Activated T-cell treated with anti-CD3 and anti-CD28 coated beads, Interleukin-2, amount 50 U/mL, for 24 hours (primary cell): ENCODE results near the gene C5orf46.

Source experiments
- DNase-seq: peaks from one replicate; pipeline ENCODE4 v3.0.0-alpha.2; 2020
- H3K27ac Mint-ChIP-seq: 2 replicates; pipeline ENCODE4 v1.8.0; 2020; ENCODE audit warnings: mild to moderate bottlenecking, mixed read lengths
- H3K27me3 Mint-ChIP-seq: 2 replicates; pipeline ENCODE4 v1.8.0; 2020; ENCODE audit warnings: mixed read lengths
- H3K36me3 Mint-ChIP-seq: 2 replicates; pipeline ENCODE4 v1.8.0; 2020; ENCODE audit warnings: low read depth, mixed read lengths
- H3K4me1 Mint-ChIP-seq: 2 replicates; pipeline ENCODE4 v1.8.0; 2020; ENCODE audit warnings: low read depth, mixed read lengths
- H3K4me3 Mint-ChIP-seq: 2 replicates; pipeline ENCODE4 v1.8.0; 2020; ENCODE audit warnings: mild to moderate bottlenecking, moderate library complexity, mixed read lengths
- H3K9me3 Mint-ChIP-seq: 2 replicates; pipeline ENCODE4 v1.8.0; 2020; ENCODE audit warnings: mixed read lengths

C5orf46 gene

GRCh38 chr5:147857302-147858129, 48.8 kb downstream of the C5orf46 start:
- H3K27ac Mint-ChIP-seq = no peak overlapping the region
- H3K9me3 Mint-ChIP-seq = no peaks in the 10 kb centered on the region
- H3K4me1 Mint-ChIP-seq = peaks cover 3% of the 10 kb centered on the region
- H3K36me3 Mint-ChIP-seq = no peaks in the 10 kb centered on the region
- H3K27me3 Mint-ChIP-seq = peaks cover 4% of the 10 kb centered on the region
- no peak overlapping the region for H3K4me3 Mint-ChIP-seq
- peak; percentile 30 for DNase-seq

GRCh38 chr5:147856801-147857200, 49.5 kb downstream of the C5orf46 start:
- Mint-ChIP-seq H3K4me1 (peaks cover 3% of the 10 kb centered on the region), H3K9me3 (no peaks in the 10 kb centered on the region), H3K27ac (no peak overlapping the region), H3K36me3 (no peaks in the 10 kb centered on the region), H3K4me3 (no peak overlapping the region), H3K27me3 (peaks cover 4% of the 10 kb centered on the region)
- DNase-seq = no peak

GRCh38 chr5:147855774-147856069, 50.6 kb downstream of the C5orf46 start:
- Mint-ChIP-seq H3K4me3 (no peak overlapping the region), H3K36me3 (no peaks in the 10 kb centered on the region), H3K27me3 (peaks cover 4% of the 10 kb centered on the region), H3K27ac (no peak overlapping the region), H3K4me1 (peaks cover 3% of the 10 kb centered on the region), H3K9me3 (no peaks in the 10 kb centered on the region)
- no peak for DNase-seq

- Mint-ChIP-seq H3K4me1 (peaks cover 3% of the 10 kb centered on the region), H3K36me3 (no peaks in the 10 kb centered on the region), H3K27ac (no peak overlapping the region), H3K4me3 (no peak overlapping the region), H3K27me3 (peaks cover 4% of the 10 kb centered on the region), H3K9me3 (no peaks in the 10 kb centered on the region)
- DNase-seq = no peak
Observed at GRCh38 chr5:147854894-147855773, 51.2 kb downstream of the C5orf46 start.

GRCh38 chr5:147854331-147854730, 52.0 kb downstream of the C5orf46 start:
- DNase-seq = no peak
- no peaks in the 10 kb centered on the region for H3K9me3 Mint-ChIP-seq
- peaks cover 3% of the 10 kb centered on the region for H3K4me1 Mint-ChIP-seq
- H3K27me3 Mint-ChIP-seq = peaks cover 4% of the 10 kb centered on the region
- H3K4me3 Mint-ChIP-seq = no peak overlapping the region
- no peaks in the 10 kb centered on the region for H3K36me3 Mint-ChIP-seq
- no peak overlapping the region for H3K27ac Mint-ChIP-seq

GRCh38 chr5:147853372-147853987, 52.9 kb downstream of the C5orf46 start:
- Mint-ChIP-seq H3K36me3 (no peaks in the 10 kb centered on the region), H3K27ac (no peak overlapping the region), H3K4me1 (peaks cover 3% of the 10 kb centered on the region), H3K27me3 (peaks cover 1% of the 10 kb centered on the region), H3K4me3 (no peak overlapping the region), H3K9me3 (no peaks in the 10 kb centered on the region)
- DNase-seq = no peak

- H3K27ac Mint-ChIP-seq = no peak overlapping the region
- no peaks in the 10 kb centered on the region for H3K9me3 Mint-ChIP-seq
- H3K4me3 Mint-ChIP-seq = no peak overlapping the region
- H3K36me3 Mint-ChIP-seq = no peaks in the 10 kb centered on the region
- H3K4me1 Mint-ChIP-seq = no peaks in the 10 kb centered on the region
- H3K27me3 Mint-ChIP-seq = peaks cover 3% of the 10 kb centered on the region
- no peak for DNase-seq
Observed at GRCh38 chr5:147852365-147852764, 54.0 kb downstream of the C5orf46 start.

GRCh38 chr5:147851578-147851977, 54.8 kb downstream of the C5orf46 start:
- DNase-seq = no peak
- no peak overlapping the region for H3K27ac Mint-ChIP-seq
- H3K36me3 Mint-ChIP-seq = no peaks in the 10 kb centered on the region
- no peak overlapping the region for H3K4me3 Mint-ChIP-seq
- H3K9me3 Mint-ChIP-seq = no peaks in the 10 kb centered on the region
- no peaks in the 10 kb centered on the region for H3K4me1 Mint-ChIP-seq
- peaks cover 3% of the 10 kb centered on the region for H3K27me3 Mint-ChIP-seq

- Mint-ChIP-seq H3K27me3 (peaks cover 3% of the 10 kb centered on the region), H3K4me3 (no peak overlapping the region), H3K4me1 (no peaks in the 10 kb centered on the region), H3K9me3 (no peaks in the 10 kb centered on the region), H3K27ac (no peak overlapping the region), H3K36me3 (no peaks in the 10 kb centered on the region)
- no peak for DNase-seq
Observed at GRCh38 chr5:147849226-147849625, 57.1 kb downstream of the C5orf46 start.

- H3K4me1 Mint-ChIP-seq = no peaks in the 10 kb centered on the region
- H3K27ac Mint-ChIP-seq = no peak overlapping the region
- no peaks in the 10 kb centered on the region for H3K36me3 Mint-ChIP-seq
- DNase-seq = no peak
- H3K9me3 Mint-ChIP-seq = no peaks in the 10 kb centered on the region
- H3K27me3 Mint-ChIP-seq = peaks cover 10% of the 10 kb centered on the region
- no peak overlapping the region for H3K4me3 Mint-ChIP-seq
Observed at GRCh38 chr5:147845618-147846017, 60.7 kb downstream of the C5orf46 start.

- no peak for DNase-seq
- Mint-ChIP-seq H3K9me3 (no peaks in the 10 kb centered on the region), H3K27me3 (peaks cover 10% of the 10 kb centered on the region), H3K4me1 (no peaks in the 10 kb centered on the region), H3K4me3 (no peak overlapping the region), H3K27ac (no peak overlapping the region), H3K36me3 (no peaks in the 10 kb centered on the region)
Observed at GRCh38 chr5:147844846-147845245, 61.5 kb downstream of the C5orf46 start.

- Mint-ChIP-seq H3K27ac (no peak overlapping the region), H3K4me3 (no peak overlapping the region), H3K36me3 (no peaks in the 10 kb centered on the region), H3K9me3 (no peaks in the 10 kb centered on the region), H3K27me3 (peaks cover 14% of the 10 kb centered on the region), H3K4me1 (no peaks in the 10 kb centered on the region)
- no peak for DNase-seq
Observed at GRCh38 chr5:147842869-147843268, 63.5 kb downstream of the C5orf46 start.
